ENCODE measurements around the gene GABRG3.

GRCh38 chr15:27401471-27401870, 430.5 kb downstream of the GABRG3 start:
- no peak for TF ChIP-seq CTCF (IDR thresholded peaks at IDR 0.05)
- no peak for TF ChIP-seq POLR2A (IDR thresholded peaks at IDR 0.05)
